ENCODE results near the gene ADIPOR2.
"Not testable (repeated sequence)": the region's sequence is repeated elsewhere in the genome, so short reads cannot be mapped to it uniquely, and the experiment has no call there.

ADIPOR2 gene

DNA sequence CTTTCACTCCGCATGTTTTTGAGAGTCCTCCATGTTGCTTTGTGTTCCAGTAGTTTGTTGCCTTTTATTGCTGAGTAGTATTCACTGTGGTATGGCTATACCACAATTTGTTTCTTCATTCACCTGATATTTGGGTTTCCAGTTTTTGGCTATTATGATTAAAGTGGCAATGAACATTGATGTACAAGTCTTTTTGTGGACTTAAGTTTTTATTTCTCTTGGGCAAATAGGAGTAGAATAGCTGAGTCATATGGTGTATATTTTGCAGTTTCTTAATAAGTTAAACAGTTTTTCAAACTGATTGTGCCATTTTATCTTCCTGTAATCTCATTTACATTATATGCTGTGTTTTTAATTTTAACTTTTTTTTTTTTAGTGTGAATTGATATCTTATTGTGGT, 16.2 kb downstream of the ADIPOR2 start:
- Mint-ChIP-seq H3K27ac (no peak overlapping the region), H3K4me3 (no peak overlapping the region), H3K4me1 (ENCODE audit: low read depth) (peaks cover 64% of the 10 kb centered on the region), H3K27me3 (no peaks in the 10 kb centered on the region), H3K9me3 (no peaks in the 10 kb centered on the region), H3K36me3 (ENCODE audit: low read depth) (peaks cover 26% of the 10 kb centered on the region)

DNA sequence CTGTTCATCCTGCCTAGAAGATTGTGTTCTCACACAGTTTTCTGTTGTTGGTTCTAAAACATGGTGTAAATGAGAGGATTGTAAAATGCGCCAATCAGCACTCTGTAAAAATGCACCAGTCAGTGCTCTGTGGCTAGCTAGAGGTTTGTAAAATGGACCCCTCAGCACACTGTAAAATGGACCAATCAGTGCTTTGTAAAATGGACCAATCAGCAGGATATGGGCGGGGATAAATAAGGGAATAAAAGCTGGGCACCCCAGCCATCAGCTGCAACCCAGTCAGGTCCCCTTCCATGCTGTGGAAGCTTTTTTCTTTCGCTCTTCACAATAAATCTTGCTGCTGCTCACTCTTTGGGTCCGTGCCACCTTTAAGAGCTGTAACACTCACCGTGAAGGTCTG, 19.1 kb downstream of the ADIPOR2 start:
- H3K4me3 Mint-ChIP-seq, H3K9me3 Mint-ChIP-seq, H3K27me3 Mint-ChIP-seq, H3K27ac Mint-ChIP-seq: not testable (repeated sequence)
- H3K36me3 Mint-ChIP-seq (ENCODE audit: low read depth): peaks cover 43% of the 10 kb centered on the region
- peaks cover 53% of the 10 kb centered on the region for H3K4me1 Mint-ChIP-seq (ENCODE audit: low read depth)

DNA sequence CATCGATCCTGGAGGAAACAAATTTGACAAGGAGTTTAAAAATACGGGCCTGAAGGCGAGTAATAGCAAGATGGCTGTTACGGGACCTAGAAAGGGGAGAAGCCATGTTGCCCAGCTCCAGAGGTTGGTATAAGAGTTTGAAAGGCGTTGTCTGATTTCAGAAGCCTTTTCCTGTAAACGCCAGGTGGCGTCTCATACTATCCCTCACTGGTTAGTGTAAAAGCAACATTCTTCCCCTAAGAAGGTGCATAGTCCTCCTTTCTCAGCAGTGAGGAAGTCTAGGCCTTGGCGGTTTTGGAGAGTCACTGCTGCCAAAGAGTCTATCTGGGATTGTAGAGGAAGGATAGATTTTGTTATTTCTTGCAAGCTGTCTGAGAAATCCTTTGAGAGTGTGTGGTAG, 20.0 kb downstream of the ADIPOR2 start:
- H3K9me3 Mint-ChIP-seq, H3K27me3 Mint-ChIP-seq, H3K4me3 Mint-ChIP-seq, H3K27ac Mint-ChIP-seq: not testable (repeated sequence)
- peaks cover 55% of the 10 kb centered on the region for H3K4me1 Mint-ChIP-seq (ENCODE audit: low read depth)
- peaks cover 49% of the 10 kb centered on the region for H3K36me3 Mint-ChIP-seq (ENCODE audit: low read depth)

DNA sequence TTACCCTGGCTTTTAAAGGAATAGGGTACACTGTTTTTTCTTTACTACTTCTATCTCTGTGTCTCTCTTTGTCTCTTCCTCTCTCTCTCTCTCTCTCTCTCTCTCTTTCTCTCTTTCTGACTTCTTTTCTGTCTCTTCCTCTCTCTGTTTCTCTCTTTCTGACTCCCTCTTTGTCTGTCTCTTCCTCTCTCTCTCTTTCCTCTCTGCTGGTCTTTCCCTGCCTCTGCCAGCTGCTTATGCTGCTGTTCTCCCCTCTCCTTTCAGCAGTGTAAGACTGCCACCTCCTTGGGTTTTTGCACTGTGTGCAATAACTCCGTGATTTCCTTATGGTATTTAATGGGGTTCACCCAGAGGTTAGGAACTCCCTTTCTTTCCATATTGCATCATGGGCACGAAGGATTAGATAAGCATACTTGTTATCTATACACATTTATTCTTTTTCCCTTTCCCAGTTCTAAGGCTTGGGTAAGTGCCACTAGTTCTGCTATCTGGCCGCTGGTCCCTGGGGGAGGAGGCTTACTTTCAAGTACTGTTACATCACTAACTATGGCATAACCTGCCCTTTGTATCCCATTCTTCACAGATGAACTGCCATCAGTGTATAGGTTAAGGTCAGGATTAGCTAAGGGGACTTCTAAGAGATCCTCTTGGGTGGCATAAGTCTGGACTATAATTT, 20.8 kb downstream of the ADIPOR2 start:
- peaks cover 51% of the 10 kb centered on the region for H3K36me3 Mint-ChIP-seq (ENCODE audit: low read depth)
- H3K27ac Mint-ChIP-seq, H3K9me3 Mint-ChIP-seq, H3K4me3 Mint-ChIP-seq, H3K27me3 Mint-ChIP-seq: not testable (repeated sequence)
- peaks cover 55% of the 10 kb centered on the region for H3K4me1 Mint-ChIP-seq (ENCODE audit: low read depth)

DNA sequence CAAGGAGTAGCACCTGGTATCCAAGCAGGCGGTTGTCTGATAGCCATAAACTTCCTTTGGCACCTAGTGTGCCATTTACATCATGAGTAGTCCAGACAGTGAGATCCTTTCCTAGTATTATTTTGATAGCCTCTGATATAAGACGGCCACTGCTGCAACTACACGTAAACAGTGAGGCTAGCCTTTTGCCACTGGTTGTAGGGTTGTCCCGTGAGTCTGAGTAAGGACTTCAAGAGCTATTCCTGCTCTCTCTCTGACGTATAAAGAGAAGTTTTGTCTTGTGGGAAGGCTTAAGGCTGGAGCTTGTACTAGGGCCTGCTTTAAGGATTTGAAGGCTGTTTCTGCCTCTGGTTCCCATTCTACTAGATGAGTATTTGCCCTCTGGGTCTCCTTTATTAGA, 21.4 kb downstream of the ADIPOR2 start:
- H3K36me3 Mint-ChIP-seq (ENCODE audit: low read depth): peaks cover 46% of the 10 kb centered on the region
- not testable (repeated sequence) for H3K27ac Mint-ChIP-seq, H3K4me3 Mint-ChIP-seq, H3K27me3 Mint-ChIP-seq, H3K9me3 Mint-ChIP-seq
- H3K4me1 Mint-ChIP-seq (ENCODE audit: low read depth): peaks cover 55% of the 10 kb centered on the region

DNA sequence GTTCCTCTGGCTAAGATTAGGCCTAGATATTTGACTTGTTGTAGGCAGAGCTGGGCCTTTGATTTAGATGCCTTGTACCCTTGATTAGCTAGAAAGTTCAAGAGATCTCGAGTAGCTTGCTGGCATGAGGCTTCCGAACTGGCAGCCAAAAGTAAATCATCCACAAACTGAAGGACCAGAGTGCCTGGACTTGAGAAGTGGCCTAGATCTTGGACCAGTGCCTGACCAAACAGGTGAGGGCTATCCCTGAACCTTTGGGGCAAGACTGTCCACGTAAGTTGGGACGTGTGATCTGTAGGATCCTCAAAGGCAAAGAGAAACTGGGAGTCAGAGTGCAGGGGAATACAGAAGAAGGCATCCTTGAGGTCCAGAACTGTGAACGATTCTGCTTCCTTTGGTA, 22.0 kb downstream of the ADIPOR2 start:
- H3K4me1 Mint-ChIP-seq (ENCODE audit: low read depth): peaks cover 52% of the 10 kb centered on the region

DNA sequence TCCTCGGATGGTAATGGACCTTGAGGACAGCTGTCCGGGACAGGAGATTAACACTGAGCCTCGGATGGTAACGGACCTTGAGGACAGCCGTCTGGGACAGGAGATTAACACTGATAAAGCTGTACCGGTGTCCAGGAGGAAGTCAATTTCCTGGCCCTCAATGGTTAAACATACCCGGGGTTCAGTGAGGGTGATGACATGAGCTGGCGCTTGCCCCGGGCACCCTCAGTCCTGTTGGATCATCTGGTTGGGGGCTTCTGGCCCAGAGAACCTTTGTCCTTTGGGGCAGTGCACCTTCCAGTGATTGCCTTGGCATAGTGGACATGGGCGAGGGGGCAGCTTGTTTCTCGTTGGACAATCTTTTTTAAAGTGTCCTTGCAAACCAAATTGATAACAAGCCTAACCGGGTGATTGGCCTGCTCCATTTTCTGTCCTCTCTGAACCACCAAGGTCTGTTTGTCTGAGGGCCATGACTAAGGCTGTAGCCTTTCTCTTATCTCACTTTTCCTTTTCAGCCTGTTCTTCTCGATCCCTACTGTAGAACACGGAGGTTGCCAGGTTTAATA, 23.0 kb downstream of the ADIPOR2 start:
- H3K4me3 Mint-ChIP-seq, H3K27ac Mint-ChIP-seq, H3K27me3 Mint-ChIP-seq, H3K9me3 Mint-ChIP-seq: not testable (repeated sequence)
- Mint-ChIP-seq H3K4me1 (ENCODE audit: low read depth) (peaks cover 49% of the 10 kb centered on the region), H3K36me3 (ENCODE audit: low read depth) (peaks cover 46% of the 10 kb centered on the region)

More for the DNA sequence above, 22.0 kb downstream of the ADIPOR2 start:
- H3K9me3 Mint-ChIP-seq, H3K27me3 Mint-ChIP-seq, H3K4me3 Mint-ChIP-seq, H3K27ac Mint-ChIP-seq: not testable (repeated sequence)
- H3K36me3 Mint-ChIP-seq (ENCODE audit: low read depth): peaks cover 46% of the 10 kb centered on the region

DNA sequence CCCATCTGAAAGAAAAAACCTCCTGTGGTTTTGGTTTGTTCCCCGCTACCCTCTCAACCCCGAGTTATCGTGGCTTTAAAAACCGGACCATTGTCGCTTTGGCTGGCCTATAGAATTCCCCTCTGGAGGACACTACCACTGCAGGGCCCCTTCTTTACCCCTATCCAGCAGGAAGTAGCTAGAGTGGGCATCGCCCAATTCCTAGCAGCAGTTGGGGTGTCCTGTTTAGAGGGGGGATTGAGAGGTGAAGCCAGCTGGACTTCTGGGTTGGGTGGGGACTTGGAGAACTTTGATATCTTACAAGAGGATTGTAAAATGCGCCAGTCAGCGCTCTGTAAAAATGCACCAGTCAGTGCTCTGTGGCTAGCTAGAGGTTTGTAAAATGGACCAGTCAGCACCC, 24.6 kb downstream of the ADIPOR2 start:
- H3K36me3 Mint-ChIP-seq (ENCODE audit: low read depth): peaks cover 33% of the 10 kb centered on the region
- H3K4me1 Mint-ChIP-seq (ENCODE audit: low read depth): peaks cover 48% of the 10 kb centered on the region

DNA sequence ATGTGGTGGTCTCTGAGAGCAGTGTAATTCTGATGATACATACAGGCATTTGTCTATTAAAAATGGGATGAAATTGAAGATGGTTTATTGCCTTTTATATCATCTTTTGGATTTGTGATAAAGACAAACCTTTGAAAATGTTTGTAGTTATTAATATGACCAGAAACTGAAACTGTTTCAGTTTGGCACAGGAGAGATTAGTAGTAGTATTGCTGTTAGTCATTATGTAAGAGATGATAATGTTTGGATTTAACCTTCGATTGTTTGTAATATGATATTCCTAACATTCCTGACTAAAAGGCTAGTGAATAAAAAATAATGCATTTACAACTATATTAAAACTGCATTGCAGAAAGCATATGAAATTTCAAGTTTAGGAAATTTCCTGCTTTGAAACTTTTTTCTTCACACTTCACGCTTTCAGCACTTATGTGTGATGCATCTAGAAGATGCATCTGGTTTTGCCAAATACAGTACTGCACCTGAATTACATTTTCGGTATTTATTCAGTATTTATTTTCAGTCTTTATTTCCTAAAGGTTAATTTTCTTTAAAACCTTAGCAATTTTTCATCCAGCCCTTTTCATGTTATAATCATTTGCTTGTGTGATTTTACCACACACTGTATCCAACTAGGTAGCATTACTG, 25.5 kb downstream of the ADIPOR2 start:
- no peak overlapping the region for H3K4me3 Mint-ChIP-seq
- peaks cover 4% of the 10 kb centered on the region for H3K9me3 Mint-ChIP-seq
- H3K4me1 Mint-ChIP-seq (ENCODE audit: low read depth): peaks cover 49% of the 10 kb centered on the region
- H3K27ac Mint-ChIP-seq: no peak overlapping the region
- H3K36me3 Mint-ChIP-seq (ENCODE audit: low read depth): peaks cover 33% of the 10 kb centered on the region
- H3K27me3 Mint-ChIP-seq: no peaks in the 10 kb centered on the region

More for the DNA sequence above, 24.6 kb downstream of the ADIPOR2 start:
- H3K4me3 Mint-ChIP-seq, H3K27me3 Mint-ChIP-seq, H3K9me3 Mint-ChIP-seq, H3K27ac Mint-ChIP-seq: not testable (repeated sequence)

DNA sequence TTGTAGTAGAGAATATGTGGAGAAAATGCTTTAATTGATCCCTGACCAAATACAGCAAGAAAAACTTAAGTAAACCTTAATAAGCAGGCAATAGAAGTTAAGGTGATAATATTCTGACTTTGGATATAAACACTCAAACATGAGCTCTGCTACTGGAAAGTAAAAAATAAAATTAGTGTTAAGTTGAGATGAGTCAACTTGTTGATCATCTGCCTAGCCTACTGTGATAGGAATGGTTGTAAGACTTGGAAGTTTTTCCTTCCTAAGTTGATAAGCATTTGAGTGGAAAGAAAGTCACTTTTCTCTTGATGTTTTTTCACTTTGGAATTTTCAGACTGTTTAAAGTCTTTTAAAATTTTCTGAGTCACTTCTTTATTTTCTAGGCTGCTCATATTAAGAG, 26.0 kb downstream of the ADIPOR2 start:
- no peak overlapping the region for H3K27ac Mint-ChIP-seq

DNA sequence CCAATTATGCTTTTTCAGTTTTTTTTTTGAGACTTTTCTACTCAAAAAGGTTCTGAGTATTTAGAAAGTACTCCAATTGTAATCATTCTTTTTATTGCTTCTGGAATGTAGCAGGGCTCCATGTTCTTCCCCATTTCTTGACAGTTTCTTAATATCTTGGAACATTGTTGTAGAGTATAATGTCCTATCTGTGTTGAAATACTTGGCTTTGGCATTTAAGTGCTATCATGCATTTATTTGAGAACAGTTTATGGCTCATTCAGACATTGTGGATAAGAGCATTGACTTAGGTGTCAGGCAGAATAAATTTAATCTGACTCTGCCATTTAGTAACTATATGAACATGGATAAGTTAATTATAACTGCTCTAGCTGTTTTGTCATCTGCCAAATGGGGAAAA, 28.3 kb downstream of the ADIPOR2 start:
- peaks cover 28% of the 10 kb centered on the region for H3K36me3 Mint-ChIP-seq (ENCODE audit: low read depth)
- peaks cover 4% of the 10 kb centered on the region for H3K9me3 Mint-ChIP-seq
- H3K27me3 Mint-ChIP-seq: no peaks in the 10 kb centered on the region
- H3K4me1 Mint-ChIP-seq (ENCODE audit: low read depth): peaks cover 48% of the 10 kb centered on the region
- no peak overlapping the region for H3K4me3 Mint-ChIP-seq
- no peak overlapping the region for H3K27ac Mint-ChIP-seq

More for the DNA sequence above, 26.0 kb downstream of the ADIPOR2 start:
- H3K36me3 Mint-ChIP-seq (ENCODE audit: low read depth): peaks cover 33% of the 10 kb centered on the region
- H3K27me3 Mint-ChIP-seq: no peaks in the 10 kb centered on the region
- H3K4me1 Mint-ChIP-seq (ENCODE audit: low read depth): peaks cover 51% of the 10 kb centered on the region
- peaks cover 4% of the 10 kb centered on the region for H3K9me3 Mint-ChIP-seq
- H3K4me3 Mint-ChIP-seq: no peak overlapping the region

DNA sequence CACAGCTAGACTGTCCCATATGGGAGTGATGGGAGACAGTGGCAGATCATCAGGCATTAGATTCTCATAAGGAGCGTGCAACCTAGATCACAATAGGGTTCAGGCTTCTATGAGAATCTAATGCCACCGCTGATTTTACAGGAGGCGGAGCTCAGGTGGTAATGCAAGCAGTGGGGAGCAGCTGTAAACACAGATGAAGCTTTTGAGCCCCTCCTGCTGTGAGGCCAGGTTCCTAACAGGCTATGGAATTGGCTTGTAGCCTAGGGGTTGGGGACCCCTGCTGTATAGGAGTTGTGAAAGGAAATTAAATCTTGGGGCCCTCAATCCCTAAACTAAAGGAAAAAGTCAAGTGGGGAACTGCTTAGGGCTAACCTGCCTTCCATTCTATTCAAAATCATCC, 29.6 kb downstream of the ADIPOR2 start:
- Mint-ChIP-seq H3K27me3 (no peaks in the 10 kb centered on the region), H3K4me3 (no peak overlapping the region), H3K4me1 (ENCODE audit: low read depth) (peaks cover 42% of the 10 kb centered on the region), H3K9me3 (peaks cover 4% of the 10 kb centered on the region), H3K36me3 (ENCODE audit: low read depth) (peaks cover 23% of the 10 kb centered on the region), H3K27ac (no peak overlapping the region)

DNA sequence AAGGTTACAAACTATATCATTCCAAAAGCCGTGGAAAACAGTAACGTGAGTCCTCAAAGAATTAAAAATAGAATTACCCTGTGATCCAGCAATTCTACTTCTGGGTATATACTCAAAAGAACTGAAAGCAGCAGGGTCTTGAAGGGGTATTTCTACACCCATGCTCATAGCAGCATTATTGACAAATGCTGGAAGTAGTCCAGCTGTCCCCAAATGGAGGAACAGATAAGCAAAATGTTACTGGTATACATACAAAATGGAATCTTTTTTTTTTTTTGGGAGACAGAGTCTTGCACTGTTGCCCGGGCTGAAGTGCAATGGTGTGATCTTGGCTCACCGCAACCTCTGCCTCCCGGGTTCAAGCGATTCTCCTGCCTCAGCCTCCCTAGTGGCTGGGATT, 32.9 kb downstream of the ADIPOR2 start:
- no peaks in the 10 kb centered on the region for H3K9me3 Mint-ChIP-seq
- H3K27ac Mint-ChIP-seq: no peak overlapping the region
- H3K36me3 Mint-ChIP-seq (ENCODE audit: low read depth): peaks cover 34% of the 10 kb centered on the region
- H3K27me3 Mint-ChIP-seq: no peaks in the 10 kb centered on the region
- no peak overlapping the region for H3K4me3 Mint-ChIP-seq
- peaks cover 28% of the 10 kb centered on the region for H3K4me1 Mint-ChIP-seq (ENCODE audit: low read depth)

DNA sequence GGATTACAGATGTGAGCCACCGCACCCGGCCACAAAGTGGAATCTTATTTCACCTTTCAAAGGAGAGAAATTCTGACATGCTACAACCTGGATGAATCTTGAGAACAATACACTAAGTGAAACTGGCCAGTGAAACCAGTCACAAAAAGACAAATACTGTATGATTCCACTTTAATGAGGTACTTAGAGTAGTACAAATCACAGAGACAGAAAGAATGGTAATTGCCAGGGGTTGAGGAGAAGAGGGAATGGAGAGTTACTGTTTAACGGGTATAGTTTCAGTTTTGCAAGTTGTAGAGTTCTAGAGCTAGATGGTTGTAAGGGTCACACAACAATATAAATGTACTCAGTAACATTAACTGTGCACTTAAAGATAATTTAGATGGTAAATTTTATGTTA, 33.4 kb downstream of the ADIPOR2 start:
- no peak overlapping the region for H3K27ac Mint-ChIP-seq
- peaks cover 24% of the 10 kb centered on the region for H3K4me1 Mint-ChIP-seq (ENCODE audit: low read depth)
- peaks cover 38% of the 10 kb centered on the region for H3K36me3 Mint-ChIP-seq (ENCODE audit: low read depth)

DNA sequence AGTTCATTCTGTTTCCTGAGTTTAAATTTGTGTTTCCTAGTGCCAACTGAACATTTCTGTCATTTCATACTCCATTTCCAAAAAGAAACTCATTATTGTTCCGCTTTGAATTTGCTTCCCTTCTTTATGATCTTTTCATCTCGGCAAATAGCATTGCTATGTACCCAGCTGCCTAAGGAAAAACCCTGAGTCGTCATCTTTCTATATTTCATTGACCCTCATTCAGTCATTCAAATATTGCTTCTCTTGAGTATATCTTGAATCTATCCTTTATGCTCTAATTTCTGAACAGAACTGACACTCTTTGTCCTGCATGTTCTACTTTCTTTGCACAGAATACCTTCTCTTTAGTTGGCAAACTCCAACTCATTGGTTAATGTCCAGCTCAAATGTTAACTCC, 35.9 kb downstream of the ADIPOR2 start:
- H3K9me3 Mint-ChIP-seq: no peaks in the 10 kb centered on the region
- H3K4me3 Mint-ChIP-seq: no peak overlapping the region
- peaks cover 23% of the 10 kb centered on the region for H3K4me1 Mint-ChIP-seq (ENCODE audit: low read depth)
- no peaks in the 10 kb centered on the region for H3K27me3 Mint-ChIP-seq
- no peak overlapping the region for H3K27ac Mint-ChIP-seq
- H3K36me3 Mint-ChIP-seq (ENCODE audit: low read depth): peaks cover 49% of the 10 kb centered on the region

More for the DNA sequence above, 33.4 kb downstream of the ADIPOR2 start:
- Mint-ChIP-seq H3K27me3 (no peaks in the 10 kb centered on the region), H3K9me3 (no peaks in the 10 kb centered on the region), H3K4me3 (no peak overlapping the region)

Data from stimulated activated naive CD8-positive, alpha-beta T cell treated with anti-CD3 and anti-CD28 coated beads, Interleukin-15, Interleukin-2, amounts not matched to agents 100 ng/mL and 50 ng/mL, for 24 hours (primary cell).